Naive thymus-derived CD8-positive, alpha-beta T cell (primary cell): Measurements from ENCODE around the gene MSMB. TPM values are rescaled to one million over a fixed set of nuclear protein-coding genes. Genes with fewer than 3 reads are reported as not detected.

ENCODE experiments used
- ATAC-seq, 2 donors: fragments of 150-1000 bp; cut with Tn5 transposase in 1 of 2; sonication (Bioruptor Pico), chemical (Tn5 transposase) in 1 of 2; 1 replicate in 1 of 2; 2 replicates in 1 of 2; pipeline ENCODE4 v1.10.0; 2021; ENCODE audit warnings: mild to moderate bottlenecking in 2 of 2, moderate library complexity in 2 of 2
- POLR2A ChIA-PET: fragments of 350-600 bp; sonication (Branson Sonifier 250); formaldehyde crosslinking; loops from one replicate; lab custom pipeline; 2021; ENCODE audit warnings: antibody characterized with exemption; lab: Charles Lee
- DNase-seq, 10 donors: peaks; one replicate each; pipeline versions ENCODE4 v3.0.0 to v3.0.0-alpha.2; 2020 to 2022
- H3K27ac Mint-ChIP-seq, 10 donors: one replicate each; pipeline ENCODE4 v1.8.0; 2020 to 2022; ENCODE audit warnings: mild to moderate bottlenecking in 10 of 10, mixed read lengths in 10 of 10, moderate library complexity in 4 of 10, inconsistent platforms in 1 of 10
- H3K27me3 Mint-ChIP-seq, 5 donors: one replicate each; pipeline ENCODE4 v1.8.0; 2021 to 2022; ENCODE audit warnings: mixed read lengths in 5 of 5
- H3K36me3 Mint-ChIP-seq, 3 donors: one replicate each; pipeline ENCODE4 v1.8.0; 2020 to 2022; ENCODE audit warnings: mixed read lengths in 3 of 3, mild to moderate bottlenecking in 2 of 3, inconsistent platforms in 1 of 3
- H3K4me1 Mint-ChIP-seq, 4 donors: one replicate each; pipeline ENCODE4 v1.8.0; 2021 to 2022; ENCODE audit warnings: mixed read lengths in 4 of 4
- H3K4me3 Mint-ChIP-seq, 10 donors: one replicate each; pipeline ENCODE4 v1.8.0; 2020 to 2022; ENCODE audit warnings: mild to moderate bottlenecking in 10 of 10, mixed read lengths in 10 of 10, moderate library complexity in 6 of 10, inconsistent platforms in 1 of 10
- H3K9me3 Mint-ChIP-seq, 9 donors: one replicate each; pipeline ENCODE4 v1.8.0; 2020 to 2022; ENCODE audit warnings: mixed read lengths in 9 of 9, mild to moderate bottlenecking in 3 of 9, inconsistent platforms in 1 of 9, moderate library complexity in 1 of 9
- polyA plus RNA-seq, 3 donors: library from polyadenylated mRNA; unstranded; fragments of 300-500 nt; fragmentation: Illumina TruSeq; gene quantifications; one replicate each; pipeline ENCODE4 v1.2.3, GENCODE V29; 2021
- total RNA-seq, 8 experiments: library from RNA in 2 of 8; stranded (reverse) in 2 of 8; gene quantifications; one replicate each; pipeline ENCODE4 v1.2.3 and lab custom pipeline; 2021 to 2026

Gene MSMB
- total and polyA plus RNA-seq, 5 experiments from 2014 or later, result not detected

GRCh38 chr10:46029461-46030030 lies 16.5 kb downstream of the MSMB start:
- POLR2A ChIA-PET, result interaction anchor here (0.6 to 1.5 kb wide), 7 partner anchors 10 to 230 kb away, joined by 3 to 9 read pairs (median 4); no protein-coding TSS in a partner anchor
- H3K4me1 Mint-ChIP-seq, result peaks cover 28 to 64% (median 63%) of the 10 kb centered on the region in 4 donors
- H3K27me3 Mint-ChIP-seq, result no peaks in the 10 kb centered on the region
- H3K36me3 Mint-ChIP-seq, result peaks cover 0 to 16% (median 0%) of the 10 kb centered on the region in 3 donors
- no peaks in the 10 kb centered on the region for H3K9me3 Mint-ChIP-seq
- H3K27ac Mint-ChIP-seq, result peak overlapping the region; percentile 92 to 99 (median 97)
- DNase-seq (peak in 1 of 10 donors; percentile 2), ATAC-seq (no peak)
- H3K4me3 Mint-ChIP-seq, result peak overlapping the region; percentile 92 to 100 (median 98)

GRCh38 chr10:46028584-46029460 lies 17.2 kb downstream of the MSMB start:
- H3K27ac Mint-ChIP-seq, result peak overlapping the region; percentile 92 to 99 (median 97)

GRCh38 chr10:46026106-46026505 lies 20.0 kb downstream of the MSMB start:
- ATAC-seq (no peak), DNase-seq (no peak)
- H3K4me1 Mint-ChIP-seq, result peaks cover 37 to 95% (median 89%) of the 10 kb centered on the region in 4 donors
- H3K36me3 Mint-ChIP-seq, result peaks cover 0 to 21% (median 0%) of the 10 kb centered on the region in 3 donors
- peak overlapping the region in 2 of 10 donors; percentile 34 to 43 for H3K4me3 Mint-ChIP-seq
- H3K9me3 Mint-ChIP-seq, result no peaks in the 10 kb centered on the region
- POLR2A ChIA-PET, result no interaction called here
- peak overlapping the region in 1 of 10 donors; percentile 82 for H3K27ac Mint-ChIP-seq
- no peaks in the 10 kb centered on the region for H3K27me3 Mint-ChIP-seq

More at GRCh38 chr10:46028584-46029460, 17.2 kb downstream of the MSMB start:
- POLR2A ChIA-PET, result interaction anchor here (0.6 to 1.5 kb wide), 6 partner anchors 63 to 231 kb away, joined by 3 to 9 read pairs (median 4); no protein-coding TSS in a partner anchor
- H3K4me3 Mint-ChIP-seq, result peak overlapping the region; percentile 92 to 100 (median 98)
- H3K27me3 Mint-ChIP-seq, result no peaks in the 10 kb centered on the region
- no peaks in the 10 kb centered on the region for H3K9me3 Mint-ChIP-seq
- H3K36me3 Mint-ChIP-seq, result peaks cover 0 to 16% (median 0%) of the 10 kb centered on the region in 3 donors
- peak; percentile 25 to 39 for ATAC-seq
- DNase-seq, result peak in 7 of 10 donors; percentile 3 to 59 (median 35)
- peaks cover 29 to 71% (median 70%) of the 10 kb centered on the region in 4 donors for H3K4me1 Mint-ChIP-seq

GRCh38 chr10:46025406-46025805 lies 20.7 kb downstream of the MSMB start:
- no peak for ATAC-seq
- H3K27ac Mint-ChIP-seq, result peak overlapping the region in 8 of 10 donors; percentile 8 to 92 (median 54)
- H3K4me1 Mint-ChIP-seq, result peaks cover 36 to 95% (median 91%) of the 10 kb centered on the region in 4 donors
- H3K4me3 Mint-ChIP-seq, result peak overlapping the region in 7 of 10 donors; percentile 5 to 43 (median 15)
- H3K36me3 Mint-ChIP-seq, result peaks cover 0 to 25% (median 0%) of the 10 kb centered on the region in 3 donors
- DNase-seq, result no peak
- no peaks in the 10 kb centered on the region for H3K27me3 Mint-ChIP-seq
- POLR2A ChIA-PET, result interaction anchor here (0.8 kb wide), 1 partner anchor 66 kb away, joined by 3 read pairs; no protein-coding TSS in a partner anchor
- H3K9me3 Mint-ChIP-seq, result no peaks in the 10 kb centered on the region

GRCh38 chr10:46024948-46025347 lies 21.1 kb downstream of the MSMB start:
- Mint-ChIP-seq H3K27me3 (no peaks in the 10 kb centered on the region), H3K9me3 (no peaks in the 10 kb centered on the region), H3K27ac (peak overlapping the region in 6 of 10 donors; percentile 19 to 82 (median 52)), H3K36me3 (peaks cover 0 to 25% (median 0%) of the 10 kb centered on the region in 3 donors), H3K4me1 (peaks cover 35 to 96% (median 94%) of the 10 kb centered on the region in 4 donors), H3K4me3 (peak overlapping the region in 6 of 10 donors; percentile 4 to 90 (median 26))
- POLR2A ChIA-PET, result interaction anchor here (0.8 kb wide), 1 partner anchor 67 kb away, joined by 3 read pairs; no protein-coding TSS in a partner anchor
- no peak for DNase-seq
- ATAC-seq, result no peak

- no peaks in the 10 kb centered on the region for H3K9me3 Mint-ChIP-seq
- peak overlapping the region; percentile 78 to 93 (median 88) for H3K4me3 Mint-ChIP-seq
- POLR2A ChIA-PET, result interaction anchor here (1.1 to 1.5 kb wide), 2 partner anchors 71 to 246 kb away, joined by 3 read pairs; no protein-coding TSS in a partner anchor
- H3K36me3 Mint-ChIP-seq, result peaks cover 0 to 26% (median 0%) of the 10 kb centered on the region in 3 donors
- ATAC-seq, result peak; percentile 94 to 98
- peaks cover 39 to 96% (median 94%) of the 10 kb centered on the region in 4 donors for H3K4me1 Mint-ChIP-seq
- peak; percentile 62 to 84 (median 72) for DNase-seq
- H3K27me3 Mint-ChIP-seq, result no peaks in the 10 kb centered on the region
- peak overlapping the region; percentile 73 to 94 (median 84) for H3K27ac Mint-ChIP-seq
Observed at GRCh38 chr10:46022978-46023702, 22.9 kb downstream of the MSMB start.

GRCh38 chr10:46020344-46020657 lies 25.8 kb downstream of the MSMB start:
- Mint-ChIP-seq H3K4me3 (peak overlapping the region in 5 of 10 donors; percentile 33 to 81 (median 60)), H3K4me1 (peaks cover 32 to 87% (median 80%) of the 10 kb centered on the region in 4 donors), H3K27ac (peak overlapping the region in 8 of 10 donors; percentile 51 to 88 (median 85)), H3K27me3 (no peaks in the 10 kb centered on the region), H3K36me3 (peaks cover 0 to 36% (median 0%) of the 10 kb centered on the region in 3 donors), H3K9me3 (no peaks in the 10 kb centered on the region)
- DNase-seq (no peak), ATAC-seq (no peak)
- POLR2A ChIA-PET, result interaction anchor here (0.8 kb wide), 1 partner anchor 13 kb away, joined by 10 read pairs; no protein-coding TSS in a partner anchor

- peak in 2 of 10 donors; percentile 28 to 29 for DNase-seq
- H3K27me3 Mint-ChIP-seq, result no peaks in the 10 kb centered on the region
- peak; percentile 23 to 56 for ATAC-seq
- H3K36me3 Mint-ChIP-seq, result peaks cover 0 to 40% (median under 1%) of the 10 kb centered on the region in 3 donors
- POLR2A ChIA-PET, result interaction anchor here (0.7 to 0.8 kb wide), 3 partner anchors 10 to 58 kb away, joined by 3 to 10 read pairs (median 3); no protein-coding TSS in a partner anchor
- H3K4me1 Mint-ChIP-seq, result peaks cover 30 to 82% (median 75%) of the 10 kb centered on the region in 4 donors
- no peaks in the 10 kb centered on the region for H3K9me3 Mint-ChIP-seq
- peak overlapping the region; percentile 51 to 92 (median 85) for H3K27ac Mint-ChIP-seq
- peak overlapping the region in 9 of 10 donors; percentile 27 to 81 (median 63) for H3K4me3 Mint-ChIP-seq
Observed at GRCh38 chr10:46019569-46020343, 26.3 kb downstream of the MSMB start.

- DNase-seq (no peak), ATAC-seq (no peak)
- Mint-ChIP-seq H3K4me1 (peaks cover 28 to 76% (median 69%) of the 10 kb centered on the region in 4 donors), H3K36me3 (peaks cover 0 to 46% (median 5%) of the 10 kb centered on the region in 3 donors), H3K4me3 (peak overlapping the region in 5 of 10 donors; percentile 18 to 81 (median 64)), H3K9me3 (no peaks in the 10 kb centered on the region), H3K27me3 (no peaks in the 10 kb centered on the region), H3K27ac (peak overlapping the region; percentile 37 to 88 (median 74))
- POLR2A ChIA-PET, result interaction anchor here (0.7 kb wide), 1 partner anchor 11 kb away, joined by 3 read pairs; no protein-coding TSS in a partner anchor
Observed at GRCh38 chr10:46019177-46019528, 26.9 kb downstream of the MSMB start.

GRCh38 chr10:46018453-46019176 lies 27.5 kb downstream of the MSMB start:
- H3K4me3 Mint-ChIP-seq, result peak overlapping the region in 3 of 10 donors; percentile 14 to 43 (median 20)
- DNase-seq, result no peak
- H3K36me3 Mint-ChIP-seq, result peaks cover 0 to 51% (median 5%) of the 10 kb centered on the region in 3 donors
- H3K9me3 Mint-ChIP-seq, result no peaks in the 10 kb centered on the region
- no peaks in the 10 kb centered on the region for H3K27me3 Mint-ChIP-seq
- POLR2A ChIA-PET, result no interaction called here
- ATAC-seq, result no peak
- H3K27ac Mint-ChIP-seq, result peak overlapping the region in 8 of 10 donors; percentile 14 to 86 (median 62)
- peaks cover 25 to 70% (median 64%) of the 10 kb centered on the region in 4 donors for H3K4me1 Mint-ChIP-seq
